SU-DHL-6 (cell line): Measurements from ENCODE around the gene RETREG2.

Experiments
- H2AFZ ChIP-seq: fragments of 200-600 bp; sonication (generic); 2 replicates; pipeline ENCODE4 v1.6.1; 2014; ENCODE audit warnings: low read depth, mild to moderate bottlenecking, moderate library complexity, mixed read lengths, antibody characterized with exemption, low read length; ENCODE audit not compliant: severe bottlenecking
- H3F3A ChIP-seq: fragments of 200-600 bp; shearing (Covaris generic); 2 replicates; pipeline ENCODE4 v1.6.0; 2016; ENCODE audit warnings: antibody characterized with exemption, mild to moderate bottlenecking; ENCODE audit not compliant: insufficient read depth
- H3K27ac ChIP-seq: fragments of 200-600 bp; sonication (generic); 2 replicates; pipeline ENCODE4 v1.5.1; 2016; ENCODE audit warnings: low read depth, mild to moderate bottlenecking, low read length, moderate library complexity, mixed read lengths
- H3K27me3 ChIP-seq: fragments of 200-600 bp; sonication (generic), shearing (Covaris generic); 2 replicates; pipeline ENCODE4 v1.6.0; 2014; ENCODE audit warnings: mild to moderate bottlenecking, low read length
- H3K36me3 ChIP-seq: fragments of 200-600 bp; sonication (generic); 2 replicates; pipeline ENCODE4 v1.6.1; 2014; ENCODE audit warnings: mild to moderate bottlenecking, low read length, mixed read lengths
- H3K4me2 ChIP-seq: fragments of 300-600, 200-600 bp; shearing (Covaris generic), sonication (generic); 2 replicates; pipeline ENCODE4 v1.6.0; 2014; ENCODE audit warnings: low read length, low read depth, mild to moderate bottlenecking; ENCODE audit not compliant: poor library complexity, severe bottlenecking
- H3K4me3 ChIP-seq: fragments of 200-600 bp; sonication (generic); 2 replicates; pipeline ENCODE4 v1.5.1; 2014; ENCODE audit warnings: antibody characterized with exemption, low read length, mild to moderate bottlenecking, mixed read lengths; ENCODE audit not compliant: insufficient read depth, poor library complexity, severe bottlenecking
- H3K79me2 ChIP-seq: fragments of 200-600 bp; sonication (generic); 2 replicates; pipeline ENCODE4 v1.6.1; 2014; ENCODE audit warnings: mild to moderate bottlenecking, low read length, moderate library complexity; ENCODE audit not compliant: insufficient read depth
- H3K9ac ChIP-seq: fragments of 200-600 bp; sonication (generic); 2 replicates; pipeline ENCODE4 v1.7.0; 2014; ENCODE audit warnings: mild to moderate bottlenecking, low read length
- H3K9me2 ChIP-seq: fragments of 200-600 bp; sonication (generic); replicated peaks from 2 replicates; pipeline ENCODE4 v1.6.1; 2014; ENCODE audit warnings: low read length; ENCODE audit not compliant: insufficient read depth
- H3K9me3 ChIP-seq: fragments of 200-600 bp; sonication (generic); 2 replicates; pipeline ENCODE4 v1.6.1; 2014; ENCODE audit warnings: low read length, mixed read lengths; ENCODE audit not compliant: insufficient read depth
- H4K20me1 ChIP-seq: fragments of 200-600 bp; sonication (generic); 2 replicates; pipeline ENCODE4 v1.6.1; 2014; ENCODE audit warnings: low read depth, mild to moderate bottlenecking, antibody characterized with exemption, low read length, moderate library complexity, mixed read lengths
- EZH2phosphoT487 ChIP-seq: fragments of 200-600 bp; sonication (generic), shearing (Covaris generic); conservative IDR thresholded peaks from 2 replicates; pipeline ENCODE4 v1.6.1; 2018; ENCODE audit warnings: mild to moderate bottlenecking, antibody characterized with exemption, low read length, moderate library complexity, mixed read lengths
- TF ChIP-seq, protein P1 (sequence below): fragments of 200-600 bp; sonication (generic); IDR thresholded peaks from one replicate; pipeline ENCODE4 v1.5.1; 2017; ENCODE audit warnings: antibody characterized with exemption, mild to moderate bottlenecking, low read length, moderate library complexity; ENCODE audit not compliant: insufficient read depth, poor library complexity, severe bottlenecking

Gene RETREG2

DNA sequence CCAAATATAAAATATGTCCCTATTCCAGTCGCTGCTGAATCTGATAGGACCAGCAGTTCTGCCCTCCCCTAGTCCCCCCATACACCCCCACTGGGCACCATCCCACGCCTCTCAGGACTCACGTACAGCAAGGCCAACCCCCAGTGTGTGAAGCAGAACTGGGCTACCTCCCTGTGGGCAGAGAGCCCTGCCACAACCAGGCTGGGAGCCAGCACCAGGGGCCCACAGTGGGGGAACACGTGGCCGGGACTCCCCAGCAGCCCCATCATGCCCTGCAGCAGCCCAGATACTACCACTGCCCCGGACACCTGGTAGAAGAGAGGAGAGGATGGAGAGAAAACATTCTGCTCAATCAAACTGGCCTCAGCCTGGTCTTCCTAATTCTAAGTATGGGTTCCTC, 9.5 kb upstream of the RETREG2 start:
- no peak overlapping the region for H3K9ac ChIP-seq
- TF ChIP-seq EZH2phosphoT487, result no peak
- TF ChIP-seq, protein P1, sequence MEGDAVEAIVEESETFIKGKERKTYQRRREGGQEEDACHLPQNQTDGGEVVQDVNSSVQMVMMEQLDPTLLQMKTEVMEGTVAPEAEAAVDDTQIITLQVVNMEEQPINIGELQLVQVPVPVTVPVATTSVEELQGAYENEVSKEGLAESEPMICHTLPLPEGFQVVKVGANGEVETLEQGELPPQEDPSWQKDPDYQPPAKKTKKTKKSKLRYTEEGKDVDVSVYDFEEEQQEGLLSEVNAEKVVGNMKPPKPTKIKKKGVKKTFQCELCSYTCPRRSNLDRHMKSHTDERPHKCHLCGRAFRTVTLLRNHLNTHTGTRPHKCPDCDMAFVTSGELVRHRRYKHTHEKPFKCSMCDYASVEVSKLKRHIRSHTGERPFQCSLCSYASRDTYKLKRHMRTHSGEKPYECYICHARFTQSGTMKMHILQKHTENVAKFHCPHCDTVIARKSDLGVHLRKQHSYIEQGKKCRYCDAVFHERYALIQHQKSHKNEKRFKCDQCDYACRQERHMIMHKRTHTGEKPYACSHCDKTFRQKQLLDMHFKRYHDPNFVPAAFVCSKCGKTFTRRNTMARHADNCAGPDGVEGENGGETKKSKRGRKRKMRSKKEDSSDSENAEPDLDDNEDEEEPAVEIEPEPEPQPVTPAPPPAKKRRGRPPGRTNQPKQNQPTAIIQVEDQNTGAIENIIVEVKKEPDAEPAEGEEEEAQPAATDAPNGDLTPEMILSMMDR, result no peak
- H3K36me3 ChIP-seq, result no peaks in the 10 kb centered on the region
- no peaks in the 10 kb centered on the region for H3K27me3 ChIP-seq
- no peak overlapping the region for H2AFZ ChIP-seq
- no peak overlapping the region for H3K4me3 ChIP-seq
- no peaks in the 10 kb centered on the region for H4K20me1 ChIP-seq
- no peak overlapping the region for H3K27ac ChIP-seq
- no peaks in the 10 kb centered on the region for H3K9me2 ChIP-seq
- H3K9me3 ChIP-seq, result no peaks in the 10 kb centered on the region
- no peak overlapping the region for H3K4me2 ChIP-seq
- 0 out of 2 replicates have a peak, but pooled peaks cover 2% of the 10 kb centered on the region for H3F3A ChIP-seq
- H3K79me2 ChIP-seq, result no peaks in the 10 kb centered on the region

GRCh38 chr2:219168932-219169331, 9.1 kb upstream of the RETREG2 start:
- H3K9me3 ChIP-seq, result no peaks in the 10 kb centered on the region
- H2AFZ ChIP-seq, result no peak overlapping the region
- no peaks in the 10 kb centered on the region for H3K36me3 ChIP-seq
- no peak overlapping the region for H3K9ac ChIP-seq
- H3F3A ChIP-seq, result 0 out of 2 replicates have a peak, but pooled peaks cover 2% of the 10 kb centered on the region
- H3K4me2 ChIP-seq, result no peak overlapping the region
- no peak overlapping the region for H3K27ac ChIP-seq
- H3K79me2 ChIP-seq, result no peaks in the 10 kb centered on the region
- H3K4me3 ChIP-seq, result no peak overlapping the region
- no peaks in the 10 kb centered on the region for H4K20me1 ChIP-seq
- H3K27me3 ChIP-seq, result no peaks in the 10 kb centered on the region
- no peaks in the 10 kb centered on the region for H3K9me2 ChIP-seq
- TF ChIP-seq, protein P1, result no peak
- TF ChIP-seq EZH2phosphoT487, result no peak

- Histone ChIP-seq H3K9me3 (no peaks in the 10 kb centered on the region), H3K27ac (no peak within 1 kb of the TSS), H3K4me3 (no peak within 1 kb of the TSS), H3K79me2 (no peaks in the 10 kb centered on the region), H3K27me3 (no peaks in the 10 kb centered on the region), H3K9me2 (no peaks in the 10 kb centered on the region), H4K20me1 (no peaks in the 10 kb centered on the region), H2AFZ (no peak within 1 kb of the TSS), H3K9ac (no peak within 1 kb of the TSS), H3K4me2 (no peak within 1 kb of the TSS), H3K36me3 (no peaks in the 10 kb centered on the region), H3F3A (0 out of 2 replicates have a peak, but pooled peaks cover 2% of the 10 kb centered on the region)
- no peak for TF ChIP-seq EZH2phosphoT487
- TF ChIP-seq, protein P1, result no peak
Observed at GRCh38 chr2:219169930-219170654, 8.0 kb upstream of the RETREG2 start, which contains the start of gene SLC23A3. Gene SLC23A3 (minus strand): TSS chr2:219170029. CDS start chr2:219169984, 45 bp downstream.
